CD4-positive, alpha-beta T cell (primary cell): ENCODE data around the gene MAP3K20. TPM values are rescaled to one million over a fixed set of nuclear protein-coding genes. Genes with fewer than 3 reads are reported as not detected.

Source experiments
- ATAC-seq: fragments of 200-7000 bp; cut with Tn5 transposase; one replicate; pipeline ENCODE4 v1.10.0; 2022; ENCODE audit warnings: mild to moderate bottlenecking; ENCODE audit not compliant: poor library complexity
- CTCF ChIA-PET: fragments of 350-600 bp; sonication (Branson Sonifier 250); formaldehyde crosslinking; loops from one replicate; lab custom pipeline; 2021; ENCODE audit warnings: antibody characterized with exemption, inconsistent platforms; lab: Charles Lee
- POLR2A ChIA-PET: fragments of 350-600 bp; sonication (Branson Sonifier 250); formaldehyde crosslinking; loops from one replicate; lab custom pipeline; 2021; ENCODE audit warnings: antibody characterized with exemption, inconsistent platforms; lab: Charles Lee
- DNase-seq, 14 experiments: peaks; one replicate each; pipeline ENCODE4 v3.0.0-alpha.2; 2013 to 2020; ENCODE audit warnings: mixed read lengths in 2 of 14
- H3K27ac ChIP-seq, 2 donors: one replicate each; pipeline versions ENCODE4 v1.5.1 to v1.7.0; 2013; ENCODE audit warnings: low read length in 2 of 2, low read depth in 1 of 2, mild to moderate bottlenecking in 1 of 2
- H3K27me3 ChIP-seq, 2 experiments: 1 replicate in 1 of 2; 2 replicates in 1 of 2; pipeline versions ENCODE4 v1.6.1 to v1.7.0; 2013; ENCODE audit warnings: low read length in 2 of 2, control low read depth in 1 of 2, mild to moderate bottlenecking in 1 of 2, moderate library complexity in 1 of 2; ENCODE audit not compliant: insufficient read depth in 2 of 2, control insufficient read depth in 1 of 2
- H3K36me3 ChIP-seq: one replicate; pipeline ENCODE4 v1.6.1; 2013; ENCODE audit warnings: low read length, control low read depth; ENCODE audit not compliant: insufficient read depth
- H3K4me1 ChIP-seq: one replicate; pipeline ENCODE4 v1.6.1; 2013; ENCODE audit warnings: low read length, control low read depth; ENCODE audit not compliant: insufficient read depth
- H3K4me3 ChIP-seq: one replicate; pipeline ENCODE4 v1.5.1; 2013; ENCODE audit warnings: mild to moderate bottlenecking, low read length, moderate library complexity
- H3K9me3 ChIP-seq, 2 experiments: 1 replicate in 1 of 2; 2 replicates in 1 of 2; pipeline versions ENCODE4 v1.6.1 to v1.7.0; 2013; ENCODE audit warnings: low read length in 2 of 2, mild to moderate bottlenecking in 2 of 2, control low read depth in 1 of 2, moderate library complexity in 1 of 2; ENCODE audit not compliant: control insufficient read depth in 1 of 2, insufficient read depth in 1 of 2
- H3K27ac Mint-ChIP-seq: one replicate; pipeline ENCODE4 v1.8.0; 2020; ENCODE audit warnings: mixed read lengths
- H3K27me3 Mint-ChIP-seq: one replicate; pipeline ENCODE4 v1.8.0; 2021; ENCODE audit warnings: mixed read lengths
- H3K36me3 Mint-ChIP-seq: one replicate; pipeline ENCODE4 v1.8.0; 2021; ENCODE audit warnings: low read depth, mixed read lengths
- H3K4me1 Mint-ChIP-seq: one replicate; pipeline ENCODE4 v1.8.0; 2021; ENCODE audit warnings: low read depth, mixed read lengths
- H3K4me3 Mint-ChIP-seq: one replicate; pipeline ENCODE4 v1.8.0; 2020; ENCODE audit warnings: mild to moderate bottlenecking, mixed read lengths
- H3K9me3 Mint-ChIP-seq: one replicate; pipeline ENCODE4 v1.8.0; 2020; ENCODE audit warnings: mixed read lengths
- intact Hi-C, 2 experiments: fragments of 100-400 bp; cut with DNase I in 1 of 2; cut with micrococcal nuclease in 1 of 2; formaldehyde crosslinking; loops; one replicate each; pipeline versions ENCODE4 v1.15.1 to v1.9.0; 2023 to 2025; cut with DNase I, micrococcal nuclease
- total RNA-seq, 174 experiments: library from RNA in 2 of 174; stranded (reverse) in 2 of 174; gene quantifications; one replicate each; pipeline ENCODE4 v1.2.3 and lab custom pipeline; 2021 to 2026
- TF ChIP-seq, protein P1 (sequence below): fragments of 200-600 bp; IDR thresholded peaks from one replicate; pipeline ENCODE4 v1.8.0; 2022; ENCODE audit warnings: antibody characterized with exemption, mild to moderate bottlenecking

The MAP3K20 gene
- total RNA-seq, 2 experiments from 2014 or later, result 0.36 to 0.39 TPM

DNA sequence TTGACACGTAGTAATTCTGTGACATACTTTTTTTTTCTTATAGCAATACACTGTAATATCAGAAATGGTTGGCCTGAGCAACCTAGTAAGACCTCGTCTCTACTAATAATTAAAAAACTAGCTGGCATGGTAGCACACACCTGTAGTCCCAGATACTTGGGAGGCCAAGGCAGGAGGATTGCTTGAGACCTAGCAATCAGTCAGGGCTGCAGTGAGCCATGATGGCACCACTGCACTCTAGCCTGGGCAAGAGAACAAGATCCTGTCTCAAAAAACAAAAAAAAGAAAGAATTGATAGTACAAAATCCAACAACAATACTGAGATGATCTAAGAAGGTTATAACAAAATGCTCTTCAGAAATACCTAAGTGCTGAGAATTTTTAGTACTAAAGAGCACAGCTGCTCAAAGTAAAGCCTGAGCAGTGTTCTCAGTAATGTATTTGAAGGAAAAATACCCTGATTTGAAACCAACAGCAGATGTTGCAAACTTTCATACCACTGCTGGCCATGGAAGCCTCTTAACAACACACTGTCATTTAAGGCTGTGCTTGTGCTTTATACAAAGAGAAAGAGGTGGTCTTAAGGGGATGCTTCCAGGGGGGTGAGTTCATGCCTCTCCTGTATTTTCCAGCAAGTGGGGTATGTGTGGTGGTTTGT, 146.4 kb downstream of the MAP3K20 start:
- Histone ChIP-seq H3K9me3 (no peaks in the 10 kb centered on the region), H3K27me3 (no peaks in the 10 kb centered on the region), H3K4me3 (no peak overlapping the region), H3K27ac (no peak overlapping the region), H3K36me3 (no peaks in the 10 kb centered on the region), H3K4me1 (peaks cover 3% of the 10 kb centered on the region)
- intact Hi-C loops, result loop anchor here in 1 of 2 experiments (10.0 kb wide), 1 partner anchor 1123 kb away; no protein-coding TSS in a partner anchor
- CTCF ChIA-PET, result no interaction called here
- POLR2A ChIA-PET, result no interaction called here
- H3K27ac Mint-ChIP-seq, result no peak overlapping the region
- no peaks in the 10 kb centered on the region for H3K36me3 Mint-ChIP-seq
- no peak for DNase-seq
- no peaks in the 10 kb centered on the region for H3K9me3 Mint-ChIP-seq
- TF ChIP-seq, protein P1, sequence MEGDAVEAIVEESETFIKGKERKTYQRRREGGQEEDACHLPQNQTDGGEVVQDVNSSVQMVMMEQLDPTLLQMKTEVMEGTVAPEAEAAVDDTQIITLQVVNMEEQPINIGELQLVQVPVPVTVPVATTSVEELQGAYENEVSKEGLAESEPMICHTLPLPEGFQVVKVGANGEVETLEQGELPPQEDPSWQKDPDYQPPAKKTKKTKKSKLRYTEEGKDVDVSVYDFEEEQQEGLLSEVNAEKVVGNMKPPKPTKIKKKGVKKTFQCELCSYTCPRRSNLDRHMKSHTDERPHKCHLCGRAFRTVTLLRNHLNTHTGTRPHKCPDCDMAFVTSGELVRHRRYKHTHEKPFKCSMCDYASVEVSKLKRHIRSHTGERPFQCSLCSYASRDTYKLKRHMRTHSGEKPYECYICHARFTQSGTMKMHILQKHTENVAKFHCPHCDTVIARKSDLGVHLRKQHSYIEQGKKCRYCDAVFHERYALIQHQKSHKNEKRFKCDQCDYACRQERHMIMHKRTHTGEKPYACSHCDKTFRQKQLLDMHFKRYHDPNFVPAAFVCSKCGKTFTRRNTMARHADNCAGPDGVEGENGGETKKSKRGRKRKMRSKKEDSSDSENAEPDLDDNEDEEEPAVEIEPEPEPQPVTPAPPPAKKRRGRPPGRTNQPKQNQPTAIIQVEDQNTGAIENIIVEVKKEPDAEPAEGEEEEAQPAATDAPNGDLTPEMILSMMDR, result no peak
- H3K4me1 Mint-ChIP-seq, result peaks cover 5% of the 10 kb centered on the region
- no peak overlapping the region for H3K4me3 Mint-ChIP-seq
- H3K27me3 Mint-ChIP-seq, result no peaks in the 10 kb centered on the region
- ATAC-seq, result no peak

DNA sequence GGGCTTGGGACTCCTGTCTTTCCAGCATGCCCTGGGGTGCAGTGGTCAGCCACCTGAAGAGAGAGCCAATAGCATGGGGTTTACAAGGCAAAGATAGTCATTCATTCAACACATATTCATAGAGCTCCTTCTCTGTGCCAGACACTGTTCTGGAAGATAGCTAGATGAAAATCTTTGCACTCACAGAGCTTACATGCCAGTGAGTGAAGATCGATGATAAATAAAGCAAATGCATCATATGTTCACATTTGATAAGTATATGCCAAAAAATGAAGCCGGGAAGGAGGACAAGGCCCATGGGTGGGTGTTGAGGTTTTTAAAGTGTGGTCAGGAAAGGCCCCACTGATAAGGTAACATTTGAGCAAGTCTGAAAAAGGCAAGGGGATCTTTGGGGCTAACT, 148.2 kb downstream of the MAP3K20 start:
- no peak overlapping the region for H3K4me3 ChIP-seq
- no peak for ATAC-seq
- H3K4me1 ChIP-seq, result peaks cover 3% of the 10 kb centered on the region
- POLR2A ChIA-PET, result no interaction called here
- CTCF ChIA-PET, result interaction anchor here (0.9 kb wide), 1 partner anchor 21 kb away, joined by 3 read pairs; no protein-coding TSS in a partner anchor
- no peak overlapping the region for H3K27ac ChIP-seq
- no peaks in the 10 kb centered on the region for H3K9me3 ChIP-seq
- Mint-ChIP-seq H3K4me3 (no peak overlapping the region), H3K36me3 (no peaks in the 10 kb centered on the region), H3K9me3 (no peaks in the 10 kb centered on the region), H3K4me1 (peaks cover 3% of the 10 kb centered on the region), H3K27me3 (peaks cover 5% of the 10 kb centered on the region), H3K27ac (no peak overlapping the region)
- no peaks in the 10 kb centered on the region for H3K36me3 ChIP-seq
- intact Hi-C loops, result loop anchor here in 1 of 2 experiments (10.0 kb wide), 1 partner anchor 1121 kb away; no protein-coding TSS in a partner anchor
- no peak for DNase-seq
- no peaks in the 10 kb centered on the region for H3K27me3 ChIP-seq
- TF ChIP-seq, protein P1, result no peak

DNA sequence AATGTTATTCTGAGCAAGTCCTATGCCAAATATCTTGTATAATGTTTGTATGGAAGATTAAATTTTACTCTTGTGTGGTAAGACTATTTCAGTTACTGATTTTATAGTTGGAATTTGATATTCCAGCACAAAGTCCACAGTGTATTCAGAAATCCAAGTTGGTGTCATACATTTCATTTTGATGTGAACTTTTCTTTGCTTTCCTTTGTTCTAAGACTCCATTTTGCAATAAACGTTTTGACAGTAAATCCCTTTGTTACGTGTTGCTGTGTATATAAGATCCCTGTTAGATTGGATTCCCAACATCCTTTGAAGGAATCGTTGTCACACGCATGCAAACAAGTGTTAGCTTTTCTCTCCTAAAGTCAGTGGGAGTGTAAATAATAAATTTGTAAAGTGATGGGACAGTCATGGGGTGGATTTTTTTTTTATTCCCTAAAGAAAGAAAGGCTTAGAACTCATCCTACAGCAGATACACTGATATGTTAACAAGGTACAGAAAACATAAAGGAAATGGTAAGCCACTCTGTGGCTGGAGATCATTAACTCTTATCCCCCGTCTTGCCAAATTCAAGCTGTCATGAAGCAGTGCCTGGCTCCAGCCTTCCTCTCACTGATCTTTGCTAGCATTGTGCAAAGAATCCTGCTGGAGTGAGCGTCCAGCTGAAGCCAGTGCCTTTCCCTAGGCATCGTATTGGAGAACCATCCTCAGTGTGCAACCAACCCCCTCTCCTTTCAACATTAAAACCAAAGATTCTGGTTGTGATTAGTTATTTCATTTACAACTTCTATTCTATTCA, 151.5 kb downstream of the MAP3K20 start:
- intact Hi-C loops, result loop anchor here in 1 of 2 experiments (10.0 kb wide), 1 partner anchor 1118 kb away; no protein-coding TSS in a partner anchor
- TF ChIP-seq, protein P1, result no peak
- Histone ChIP-seq H3K27ac (no peak overlapping the region), H3K36me3 (no peaks in the 10 kb centered on the region), H3K9me3 (no peaks in the 10 kb centered on the region), H3K27me3 (no peaks in the 10 kb centered on the region), H3K4me1 (no peaks in the 10 kb centered on the region), H3K4me3 (no peak overlapping the region)
- ChIA-PET POLR2A (no interaction called here), CTCF (interaction anchor here (1.2 kb wide), 1 partner anchor 199 kb away, joined by 3 read pairs; no protein-coding TSS in a partner anchor)
- Mint-ChIP-seq H3K9me3 (no peaks in the 10 kb centered on the region), H3K27me3 (peaks cover 5% of the 10 kb centered on the region), H3K36me3 (no peaks in the 10 kb centered on the region), H3K27ac (no peak overlapping the region), H3K4me1 (peaks cover 9% of the 10 kb centered on the region), H3K4me3 (no peak overlapping the region)
- DNase-seq, result no peak
- ATAC-seq, result no peak
